Nephron (organoid): ENCODE data around the gene ZBTB48.

Source experiments
- H3K27ac Mint-ChIP-seq, 3 experiments: 2 replicates each; pipeline ENCODE4 v1.8.0; 2020; ENCODE audit warnings: mixed read lengths in 3 of 3, mild to moderate bottlenecking in 2 of 3, moderate library complexity in 1 of 3
- H3K27me3 Mint-ChIP-seq: 2 replicates; pipeline ENCODE4 v1.8.0; 2021; ENCODE audit warnings: low read depth, mild to moderate bottlenecking, moderate library complexity, mixed read lengths
- H3K36me3 Mint-ChIP-seq: 2 replicates; pipeline ENCODE4 v1.8.0; 2020; ENCODE audit warnings: low read depth, mixed read lengths
- H3K4me1 Mint-ChIP-seq: 2 replicates; pipeline ENCODE4 v1.8.0; 2020; ENCODE audit warnings: mixed read lengths
- H3K4me3 Mint-ChIP-seq, 3 experiments: 2 replicates each; pipeline ENCODE4 v1.8.0; 2020; ENCODE audit warnings: mild to moderate bottlenecking in 3 of 3, mixed read lengths in 3 of 3, moderate library complexity in 2 of 3
- H3K9me3 Mint-ChIP-seq: 2 replicates; pipeline ENCODE4 v1.8.0; 2020; ENCODE audit warnings: mixed read lengths
- TF ChIP-seq, protein P1 (sequence below), 3 experiments: fragments of 200-600 bp; sonication (generic); IDR thresholded peaks; one replicate each; pipeline ENCODE4 v1.5.0; 2021; ENCODE audit warnings: antibody characterized with exemption in 3 of 3; ENCODE audit not compliant: unreplicated experiment in 3 of 3

The ZBTB48 gene

DNA sequence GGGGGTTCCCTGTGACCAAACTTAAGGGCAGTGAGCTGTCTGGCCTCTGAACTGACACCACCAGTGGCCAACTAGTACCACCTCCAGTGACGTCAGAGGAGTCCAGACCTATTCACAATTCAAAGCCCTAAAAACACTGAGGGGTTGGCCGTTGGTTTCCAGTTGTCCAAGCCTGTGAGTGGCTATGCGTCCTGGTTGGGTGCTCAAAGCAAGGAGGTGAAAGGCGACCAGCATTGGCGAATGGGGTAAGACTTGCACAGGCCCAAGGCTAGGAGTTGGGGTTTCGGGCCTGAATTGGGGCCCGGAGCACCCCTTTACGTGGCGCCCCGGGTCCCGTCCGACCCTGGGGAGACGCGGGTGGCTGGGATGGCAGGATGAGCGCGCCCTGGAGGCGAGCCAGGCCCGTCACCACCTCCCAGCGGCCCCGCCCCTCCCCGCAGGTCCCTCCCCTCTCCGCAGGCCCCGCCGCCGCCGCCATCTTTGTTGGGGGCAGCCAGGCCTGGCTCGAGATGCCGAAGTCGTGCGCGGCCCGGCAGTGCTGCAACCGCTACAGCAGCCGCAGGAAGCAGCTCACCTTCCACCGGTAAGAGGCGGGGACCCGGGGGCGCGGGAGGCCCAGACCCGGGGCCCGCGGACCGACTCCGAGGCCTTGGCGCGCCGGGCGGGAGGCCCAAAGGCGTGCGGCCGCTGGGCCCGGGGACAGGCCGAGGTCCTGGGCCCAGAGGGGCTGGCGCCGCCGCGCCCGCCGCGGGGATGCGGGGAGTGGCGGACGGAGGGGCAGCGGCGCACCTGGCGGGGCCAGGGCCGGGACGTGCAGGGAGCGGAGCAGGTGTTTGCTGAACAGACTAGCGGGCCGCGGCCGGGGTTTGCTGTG lies 45.2 kb downstream of the ZBTB48 start, which contains the start of gene THAP3:
Gene THAP3, plus strand, starts transcription at position 159 of the 874 bp plus-strand sequence. Its CDS starts 351 bp downstream, at position 510.
- Mint-ChIP-seq H3K4me3 (peak within 1 kb of the TSS; percentile 91 to 98 (median 98)), H3K9me3 (no peaks in the 10 kb centered on the region), H3K27ac (peak within 1 kb of the TSS; percentile 88 to 96 (median 96)), H3K4me1 (peaks cover 26% of the 10 kb centered on the region), H3K36me3 (peaks cover 55% of the 10 kb centered on the region), H3K27me3 (no peaks in the 10 kb centered on the region)
- TF ChIP-seq, protein P1, sequence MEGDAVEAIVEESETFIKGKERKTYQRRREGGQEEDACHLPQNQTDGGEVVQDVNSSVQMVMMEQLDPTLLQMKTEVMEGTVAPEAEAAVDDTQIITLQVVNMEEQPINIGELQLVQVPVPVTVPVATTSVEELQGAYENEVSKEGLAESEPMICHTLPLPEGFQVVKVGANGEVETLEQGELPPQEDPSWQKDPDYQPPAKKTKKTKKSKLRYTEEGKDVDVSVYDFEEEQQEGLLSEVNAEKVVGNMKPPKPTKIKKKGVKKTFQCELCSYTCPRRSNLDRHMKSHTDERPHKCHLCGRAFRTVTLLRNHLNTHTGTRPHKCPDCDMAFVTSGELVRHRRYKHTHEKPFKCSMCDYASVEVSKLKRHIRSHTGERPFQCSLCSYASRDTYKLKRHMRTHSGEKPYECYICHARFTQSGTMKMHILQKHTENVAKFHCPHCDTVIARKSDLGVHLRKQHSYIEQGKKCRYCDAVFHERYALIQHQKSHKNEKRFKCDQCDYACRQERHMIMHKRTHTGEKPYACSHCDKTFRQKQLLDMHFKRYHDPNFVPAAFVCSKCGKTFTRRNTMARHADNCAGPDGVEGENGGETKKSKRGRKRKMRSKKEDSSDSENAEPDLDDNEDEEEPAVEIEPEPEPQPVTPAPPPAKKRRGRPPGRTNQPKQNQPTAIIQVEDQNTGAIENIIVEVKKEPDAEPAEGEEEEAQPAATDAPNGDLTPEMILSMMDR (IDR thresholded peaks at IDR 0.05; ENCODE audit: unreplicated experiment in 3 of 3), result peak in 1 of 3 experiments; percentile 36

DNA sequence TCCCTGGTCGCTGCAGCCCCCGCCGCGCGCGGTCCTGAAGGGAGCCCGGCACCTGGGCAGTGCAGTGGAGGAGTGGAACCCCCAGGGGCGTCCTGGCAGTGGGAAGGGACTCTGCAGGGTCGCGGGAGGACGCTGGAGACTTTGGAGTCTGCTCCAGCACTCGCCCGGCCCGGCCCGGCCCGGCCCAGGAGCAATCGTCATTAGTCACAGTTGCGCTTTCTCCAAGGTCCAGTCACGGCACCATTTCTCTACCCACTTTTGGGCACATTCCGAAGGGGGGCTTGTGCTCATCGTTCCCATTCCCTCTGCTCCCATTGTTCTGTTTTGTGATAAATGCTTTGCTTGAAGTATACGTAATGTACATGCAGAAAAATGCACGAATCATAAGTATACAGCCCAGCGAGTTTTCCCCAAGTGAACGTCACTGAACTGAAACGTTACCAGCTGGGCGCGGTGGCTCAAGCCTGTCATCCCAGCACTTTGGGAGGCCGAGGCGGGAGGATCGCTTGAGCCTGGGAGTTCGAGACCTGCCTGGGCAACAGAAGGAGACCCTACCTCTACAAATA lies 45.9 kb downstream of the ZBTB48 start:
- no peaks in the 10 kb centered on the region for H3K9me3 Mint-ChIP-seq
- H3K27ac Mint-ChIP-seq, result peak overlapping the region; percentile 88 to 96 (median 96)
- TF ChIP-seq, protein P1 (IDR thresholded peaks at IDR 0.05; ENCODE audit: unreplicated experiment in 3 of 3), result peak in 1 of 3 experiments; percentile 9
- peaks cover 26% of the 10 kb centered on the region for H3K4me1 Mint-ChIP-seq
- peak overlapping the region; percentile 91 to 98 (median 98) for H3K4me3 Mint-ChIP-seq
- peaks cover 54% of the 10 kb centered on the region for H3K36me3 Mint-ChIP-seq
- H3K27me3 Mint-ChIP-seq, result no peaks in the 10 kb centered on the region

DNA sequence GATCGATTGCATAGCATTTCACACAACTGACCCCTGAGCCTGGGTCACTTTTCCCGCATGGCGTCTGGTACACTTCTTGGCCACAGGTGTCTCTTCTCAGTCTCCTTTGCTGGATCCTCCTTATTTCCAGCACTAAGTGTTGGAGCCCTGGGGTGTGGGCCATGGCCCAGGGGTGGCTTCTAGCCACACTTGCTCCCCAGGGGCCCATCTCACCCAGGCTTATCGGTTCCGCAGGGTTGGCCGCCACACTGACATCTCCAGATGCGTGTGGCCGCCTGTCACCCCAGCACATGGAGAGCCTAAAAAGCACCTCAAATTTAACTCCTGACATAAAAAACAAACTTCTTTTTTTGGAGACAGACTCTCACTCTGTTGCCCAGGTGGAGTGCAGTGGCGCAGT lies 47.2 kb downstream of the ZBTB48 start:
- H3K36me3 Mint-ChIP-seq, result peaks cover 48% of the 10 kb centered on the region
- H3K27ac Mint-ChIP-seq, result peak overlapping the region in 2 of 3 experiments; percentile 73 to 82
- H3K27me3 Mint-ChIP-seq, result no peaks in the 10 kb centered on the region
- H3K9me3 Mint-ChIP-seq, result no peaks in the 10 kb centered on the region
- H3K4me1 Mint-ChIP-seq, result peaks cover 26% of the 10 kb centered on the region
- TF ChIP-seq, protein P1 (IDR thresholded peaks at IDR 0.05; ENCODE audit: unreplicated experiment in 3 of 3), result no peak
- peak overlapping the region; percentile 91 to 98 (median 98) for H3K4me3 Mint-ChIP-seq

DNA sequence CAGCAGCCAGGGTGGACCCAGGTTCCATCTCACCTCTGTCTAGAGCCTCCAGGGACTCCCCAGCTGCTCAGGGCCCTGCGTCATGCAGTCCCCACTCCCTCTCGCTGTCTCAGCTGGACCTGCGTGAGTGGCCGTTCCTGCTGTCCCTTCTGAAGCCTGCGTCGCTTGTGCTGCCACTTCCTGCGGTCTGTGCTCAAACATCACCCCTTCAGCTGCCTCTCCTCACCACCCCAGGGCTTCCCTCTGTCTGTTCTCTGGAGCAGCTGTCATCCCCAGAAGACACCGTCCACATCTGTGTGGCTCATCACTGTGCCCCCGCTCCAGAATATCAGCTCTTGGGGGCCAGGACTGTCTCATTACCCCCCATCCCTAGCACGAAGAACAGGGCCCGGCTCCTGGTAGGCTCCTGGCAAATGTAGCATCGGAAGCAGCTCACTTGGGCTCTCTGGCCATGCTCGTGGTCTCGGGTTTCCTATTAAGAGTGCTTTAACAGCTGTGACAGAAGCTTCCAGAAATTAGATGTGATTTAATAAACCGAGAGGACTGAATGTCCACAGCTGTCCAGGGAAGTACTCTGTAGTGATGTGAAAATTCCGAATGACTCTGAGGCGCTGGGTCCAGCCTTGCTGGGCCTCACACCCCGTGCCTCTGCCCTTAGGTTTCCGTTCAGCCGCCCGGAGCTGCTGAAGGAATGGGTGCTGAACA lies 48.2 kb downstream of the ZBTB48 start:
- peaks cover 27% of the 10 kb centered on the region for H3K4me1 Mint-ChIP-seq
- no peaks in the 10 kb centered on the region for H3K27me3 Mint-ChIP-seq
- peaks cover 45% of the 10 kb centered on the region for H3K36me3 Mint-ChIP-seq
- H3K27ac Mint-ChIP-seq, result peak overlapping the region; percentile 62 to 85 (median 82)
- no peaks in the 10 kb centered on the region for H3K9me3 Mint-ChIP-seq
- H3K4me3 Mint-ChIP-seq, result peak overlapping the region; percentile 91 to 98 (median 98)
- TF ChIP-seq, protein P1 (IDR thresholded peaks at IDR 0.05; ENCODE audit: unreplicated experiment in 3 of 3), result no peak

DNA sequence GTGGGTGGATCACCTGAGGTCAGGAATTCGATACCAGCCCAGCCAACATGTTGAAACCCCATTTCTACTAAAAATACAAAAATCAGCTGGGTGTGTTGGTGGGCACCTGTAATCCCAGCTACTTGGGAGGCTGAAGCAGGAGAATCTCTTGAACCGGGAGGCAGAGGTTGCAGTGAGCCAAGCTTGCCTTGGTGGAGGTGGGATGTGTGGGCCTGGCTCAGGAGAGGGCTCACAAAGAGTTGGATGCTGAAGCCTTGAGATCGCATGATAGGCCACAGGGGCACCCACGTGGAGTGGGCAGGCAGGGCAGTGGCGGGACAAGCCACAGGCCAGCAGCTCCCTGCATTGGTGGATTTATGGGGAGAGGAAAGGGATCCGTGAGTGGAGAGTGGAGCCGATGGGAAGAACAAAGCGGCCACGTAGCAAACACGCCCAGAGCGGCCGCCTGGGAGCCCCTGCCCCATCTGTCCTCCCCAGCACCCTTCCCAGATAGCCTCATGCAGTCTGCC lies 49.2 kb downstream of the ZBTB48 start:
- Mint-ChIP-seq H3K4me1 (peaks cover 34% of the 10 kb centered on the region), H3K27ac (no peak overlapping the region), H3K36me3 (peaks cover 42% of the 10 kb centered on the region), H3K27me3 (no peaks in the 10 kb centered on the region), H3K4me3 (no peak overlapping the region), H3K9me3 (no peaks in the 10 kb centered on the region)
- TF ChIP-seq, protein P1 (IDR thresholded peaks at IDR 0.05; ENCODE audit: unreplicated experiment in 3 of 3), result no peak
